ENCODE measurements around the gene AKR1E2.

AKR1E2 gene

DNA sequence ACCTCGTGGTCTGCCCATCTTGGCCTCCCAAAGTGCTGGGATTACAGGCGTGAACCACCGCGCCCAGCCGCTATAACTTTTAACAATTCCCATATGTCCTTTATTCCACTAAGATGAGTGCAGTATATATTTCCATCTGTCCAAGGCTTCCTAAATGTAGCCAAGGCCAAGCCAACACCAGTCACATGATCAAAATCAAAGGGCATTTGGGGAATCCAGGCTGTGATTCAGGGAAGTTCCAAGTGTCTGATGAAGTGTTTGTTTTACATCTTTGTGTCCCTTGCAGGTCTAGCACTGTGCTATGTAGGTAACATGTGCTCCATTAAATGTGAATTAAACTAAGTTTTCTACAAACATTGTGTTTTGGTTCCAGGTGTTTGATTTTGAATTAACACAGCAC is 20.8 kb downstream of the AKR1E2 start:
- Histone ChIP-seq H3K9ac (ENCODE audit: low read length) (no peak overlapping the region), H3K9me3 (ENCODE audit: control insufficient read depth, low read length) (no peaks in the 10 kb centered on the region), H3K36me3 (ENCODE audit: control insufficient read depth, insufficient read depth, low read length, severe bottlenecking) (peaks cover 4% of the 10 kb centered on the region), H3K27me3 (replicated peaks; ENCODE audit: control insufficient read depth, insufficient read depth, low read length) (no peaks in the 10 kb centered on the region), H3K4me1 (ENCODE audit: control insufficient read depth, insufficient read depth, low read length) (peaks cover 37% of the 10 kb centered on the region), H3K4me3 (ENCODE audit: low read length) (no peak overlapping the region)
- DNase-seq (ENCODE audit: low read depth) = no peak

DNA sequence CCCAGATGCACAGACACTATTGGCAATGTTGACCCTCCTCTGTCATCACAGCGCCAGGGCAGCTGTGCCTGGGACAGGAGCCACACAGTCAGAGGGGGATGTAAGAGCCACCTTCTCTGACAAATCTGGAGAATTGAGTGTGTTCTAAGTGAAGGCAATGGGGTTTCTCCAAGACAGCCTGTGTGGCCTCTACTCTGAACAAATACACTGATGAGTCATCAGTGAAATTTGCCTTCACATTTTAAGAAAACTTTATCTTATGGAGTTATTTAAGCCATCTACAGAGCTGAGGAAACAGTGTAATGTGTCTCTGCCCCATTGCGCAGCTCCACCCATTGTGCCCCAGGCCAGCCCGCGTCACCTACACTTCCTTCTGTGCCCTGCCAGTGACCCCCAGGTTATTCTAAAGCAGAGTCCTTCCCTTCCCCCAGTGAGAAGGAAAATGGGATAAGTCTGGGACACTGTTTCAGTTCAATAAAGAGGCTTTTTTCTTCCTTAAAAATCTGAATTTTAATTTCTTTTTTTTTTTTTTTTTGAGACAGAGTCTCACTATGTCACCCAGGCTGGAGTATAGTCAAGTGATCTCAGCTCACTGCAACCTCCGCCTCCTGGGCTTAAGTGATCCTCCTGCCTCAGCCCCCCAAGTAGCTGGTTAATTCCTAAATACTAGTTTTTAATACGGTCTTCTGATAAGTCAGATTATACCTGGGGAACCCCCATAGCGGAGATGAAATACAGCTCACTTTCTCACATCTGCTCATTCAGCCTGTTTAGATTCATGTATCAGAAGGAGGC is 21.8 kb downstream of the AKR1E2 start:
- H3K27me3 ChIP-seq (replicated peaks; ENCODE audit: control insufficient read depth, insufficient read depth, low read length) = no peaks in the 10 kb centered on the region
- H3K9me3 ChIP-seq (ENCODE audit: control insufficient read depth, low read length) = no peaks in the 10 kb centered on the region
- H3K9ac ChIP-seq (ENCODE audit: low read length) = peak overlapping the region; percentile 18
- peaks cover under 1% of the 10 kb centered on the region for H3K36me3 ChIP-seq (ENCODE audit: control insufficient read depth, insufficient read depth, low read length, severe bottlenecking)
- no peak overlapping the region for H3K4me3 ChIP-seq (ENCODE audit: low read length)
- peak; percentile 87 for DNase-seq (ENCODE audit: low read depth)
- peaks cover 47% of the 10 kb centered on the region for H3K4me1 ChIP-seq (ENCODE audit: control insufficient read depth, insufficient read depth, low read length)

DNA sequence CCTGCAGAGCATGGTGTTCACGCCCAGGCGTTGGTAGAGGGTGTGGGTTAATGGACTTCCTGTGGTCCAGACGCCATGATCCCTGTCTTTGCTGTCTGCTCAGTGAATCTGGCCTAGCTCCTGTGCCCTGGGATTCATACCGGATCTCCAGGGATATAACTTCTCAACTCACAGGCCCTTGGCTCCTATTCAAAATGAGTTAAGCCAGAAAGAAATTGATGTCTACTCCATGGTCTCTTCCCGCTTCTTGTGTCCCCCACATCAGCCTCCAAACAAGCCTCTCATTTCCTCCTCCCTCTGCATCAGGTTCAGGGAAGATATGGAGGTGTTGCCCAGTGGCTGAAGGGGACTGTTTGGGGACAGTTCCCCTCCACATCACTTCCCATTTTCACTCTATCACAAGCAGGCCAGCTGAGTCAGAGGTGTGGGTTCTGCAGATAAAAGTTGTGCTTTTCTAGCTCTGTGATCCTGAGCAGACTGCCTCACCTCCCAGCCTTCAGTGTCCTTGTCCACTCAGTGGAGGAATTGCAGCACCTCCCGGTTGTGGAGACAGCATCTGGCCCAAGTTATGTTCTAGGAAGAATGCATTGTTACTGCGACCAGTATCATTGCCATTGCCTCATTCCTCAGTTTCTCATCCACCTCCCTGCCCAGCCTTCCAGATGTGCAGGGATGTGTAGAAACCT is 22.5 kb downstream of the AKR1E2 start:
- H3K9ac ChIP-seq (ENCODE audit: low read length) = peak overlapping the region; percentile 17
- DNase-seq (ENCODE audit: low read depth) = peak; percentile 9
- H3K36me3 ChIP-seq (ENCODE audit: control insufficient read depth, insufficient read depth, low read length, severe bottlenecking) = no peaks in the 10 kb centered on the region

DNA sequence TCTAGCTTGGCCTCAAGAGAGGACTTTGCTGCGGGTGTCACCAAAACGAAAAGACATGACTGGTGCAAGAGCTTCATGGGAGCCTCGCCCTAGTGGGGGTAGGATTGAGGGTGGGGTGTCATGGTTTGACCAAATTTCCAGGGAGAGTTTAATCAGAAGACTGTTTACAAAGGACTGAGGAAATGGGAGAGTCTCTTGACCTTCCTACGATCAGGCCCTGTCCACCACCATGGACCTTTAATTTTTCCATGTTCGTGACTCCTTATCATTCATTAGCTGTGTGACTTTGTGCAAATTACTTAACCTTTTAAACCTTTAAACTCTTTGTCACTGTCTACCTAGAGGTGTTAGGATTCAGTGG is 23.0 kb downstream of the AKR1E2 start:
- H3K36me3 ChIP-seq (ENCODE audit: control insufficient read depth, insufficient read depth, low read length, severe bottlenecking) = no peaks in the 10 kb centered on the region
- H3K4me3 ChIP-seq (ENCODE audit: low read length) = no peak overlapping the region

More for the DNA sequence above, 22.5 kb downstream of the AKR1E2 start:
- Histone ChIP-seq H3K4me3 (ENCODE audit: low read length) (no peak overlapping the region), H3K9me3 (ENCODE audit: control insufficient read depth, low read length) (no peaks in the 10 kb centered on the region), H3K27me3 (replicated peaks; ENCODE audit: control insufficient read depth, insufficient read depth, low read length) (no peaks in the 10 kb centered on the region), H3K4me1 (ENCODE audit: control insufficient read depth, insufficient read depth, low read length) (peaks cover 55% of the 10 kb centered on the region)

DNA sequence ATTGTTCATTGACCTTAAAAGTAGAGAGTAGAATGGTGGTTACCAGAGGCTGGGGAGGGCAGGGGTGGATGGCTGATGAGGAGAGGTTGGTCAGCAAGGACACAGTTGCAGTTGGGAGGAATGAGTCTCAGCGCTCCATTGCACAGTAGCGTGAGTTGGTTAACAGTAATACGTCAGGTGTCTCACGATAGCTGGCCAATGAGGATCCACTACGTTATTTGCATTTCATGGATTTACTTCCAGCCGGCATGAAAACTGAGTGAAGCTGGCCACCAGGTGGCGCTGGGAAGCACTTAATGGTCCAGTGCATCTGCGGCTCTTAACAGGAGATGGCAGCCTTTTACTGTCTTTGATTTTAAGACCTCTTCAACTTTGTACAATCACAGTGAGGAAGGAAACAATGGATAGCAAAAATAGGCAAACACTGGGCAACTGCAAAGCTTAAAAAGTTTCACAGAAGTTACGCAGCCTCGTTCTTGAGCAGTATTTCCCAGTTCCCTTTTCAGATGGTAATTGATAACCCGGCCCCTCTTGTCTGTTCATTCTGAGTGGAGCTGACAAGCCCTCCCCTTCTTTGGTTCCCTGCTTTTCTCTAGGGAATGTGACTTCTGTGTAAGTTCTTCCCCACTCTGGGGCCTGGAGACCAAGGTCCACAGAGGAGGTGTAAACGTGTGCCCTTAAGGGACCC is 23.7 kb downstream of the AKR1E2 start:
- peaks cover 58% of the 10 kb centered on the region for H3K4me1 ChIP-seq (ENCODE audit: control insufficient read depth, insufficient read depth, low read length)
- no peaks in the 10 kb centered on the region for H3K36me3 ChIP-seq (ENCODE audit: control insufficient read depth, insufficient read depth, low read length, severe bottlenecking)
- H3K9me3 ChIP-seq (ENCODE audit: control insufficient read depth, low read length) = no peaks in the 10 kb centered on the region
- peak; percentile 97 for DNase-seq (ENCODE audit: low read depth)
- peak overlapping the region; percentile 6 for H3K4me3 ChIP-seq (ENCODE audit: low read length)
- H3K27me3 ChIP-seq (replicated peaks; ENCODE audit: control insufficient read depth, insufficient read depth, low read length) = no peaks in the 10 kb centered on the region
- H3K9ac ChIP-seq (ENCODE audit: low read length) = peak overlapping the region; percentile 71

More for the DNA sequence above, 23.0 kb downstream of the AKR1E2 start:
- Histone ChIP-seq H3K4me1 (ENCODE audit: control insufficient read depth, insufficient read depth, low read length) (peaks cover 58% of the 10 kb centered on the region), H3K9me3 (ENCODE audit: control insufficient read depth, low read length) (no peaks in the 10 kb centered on the region), H3K27me3 (replicated peaks; ENCODE audit: control insufficient read depth, insufficient read depth, low read length) (no peaks in the 10 kb centered on the region), H3K9ac (ENCODE audit: low read length) (peak overlapping the region; percentile 71)
- no peak for DNase-seq (ENCODE audit: low read depth)

DNA sequence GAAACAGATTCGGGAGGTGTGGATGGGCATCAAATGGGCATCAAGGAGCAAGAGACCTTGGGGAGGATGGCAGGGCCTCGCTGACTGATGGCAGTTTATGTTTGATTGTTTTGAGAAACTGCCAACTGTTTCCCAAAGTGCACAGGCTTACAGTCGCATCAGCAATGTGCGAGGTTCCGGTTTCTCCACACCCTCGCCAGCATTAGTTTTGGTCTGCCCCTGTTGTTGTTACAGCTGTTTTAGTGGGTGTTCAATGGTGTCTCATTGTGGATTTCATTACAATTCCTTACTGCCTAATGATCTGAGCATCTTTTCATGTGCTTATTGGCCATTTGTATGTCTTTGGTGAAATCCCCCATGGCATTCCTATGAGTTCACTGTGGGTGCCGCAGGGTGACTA is 24.4 kb downstream of the AKR1E2 start:
- H3K4me3 ChIP-seq (ENCODE audit: low read length) = no peak overlapping the region
- no peak for DNase-seq (ENCODE audit: low read depth)
- peaks cover 58% of the 10 kb centered on the region for H3K4me1 ChIP-seq (ENCODE audit: control insufficient read depth, insufficient read depth, low read length)
- H3K27me3 ChIP-seq (replicated peaks; ENCODE audit: control insufficient read depth, insufficient read depth, low read length) = no peaks in the 10 kb centered on the region
- peak overlapping the region; percentile 71 for H3K9ac ChIP-seq (ENCODE audit: low read length)
- H3K9me3 ChIP-seq (ENCODE audit: control insufficient read depth, low read length) = no peaks in the 10 kb centered on the region
- H3K36me3 ChIP-seq (ENCODE audit: control insufficient read depth, insufficient read depth, low read length, severe bottlenecking) = no peaks in the 10 kb centered on the region

DNA sequence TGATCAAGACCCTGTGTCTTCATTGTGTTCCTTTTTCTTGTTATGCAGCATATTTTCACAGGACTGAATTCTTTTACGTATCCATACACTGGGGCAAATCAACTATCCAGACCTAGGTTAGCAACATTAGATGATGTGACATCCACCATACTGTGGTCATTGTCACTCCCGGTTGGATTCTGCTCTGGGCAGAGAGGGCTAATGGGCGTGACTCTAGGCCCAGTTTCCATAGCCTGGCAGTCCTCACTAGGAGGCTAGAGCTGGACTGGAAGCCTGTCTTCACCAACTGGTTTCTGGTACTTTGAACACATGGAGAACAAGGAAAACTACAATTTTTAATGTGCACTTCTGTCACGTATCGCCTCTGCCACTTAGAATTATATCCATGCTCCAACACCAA is 25.2 kb downstream of the AKR1E2 start:
- H3K4me1 ChIP-seq (ENCODE audit: control insufficient read depth, insufficient read depth, low read length) = peaks cover 58% of the 10 kb centered on the region
- H3K36me3 ChIP-seq (ENCODE audit: control insufficient read depth, insufficient read depth, low read length, severe bottlenecking) = no peaks in the 10 kb centered on the region
- H3K27me3 ChIP-seq (replicated peaks; ENCODE audit: control insufficient read depth, insufficient read depth, low read length) = no peaks in the 10 kb centered on the region
- H3K4me3 ChIP-seq (ENCODE audit: low read length) = no peak overlapping the region
- no peak for DNase-seq (ENCODE audit: low read depth)
- no peaks in the 10 kb centered on the region for H3K9me3 ChIP-seq (ENCODE audit: control insufficient read depth, low read length)
- peak overlapping the region; percentile 69 for H3K9ac ChIP-seq (ENCODE audit: low read length)

DNA sequence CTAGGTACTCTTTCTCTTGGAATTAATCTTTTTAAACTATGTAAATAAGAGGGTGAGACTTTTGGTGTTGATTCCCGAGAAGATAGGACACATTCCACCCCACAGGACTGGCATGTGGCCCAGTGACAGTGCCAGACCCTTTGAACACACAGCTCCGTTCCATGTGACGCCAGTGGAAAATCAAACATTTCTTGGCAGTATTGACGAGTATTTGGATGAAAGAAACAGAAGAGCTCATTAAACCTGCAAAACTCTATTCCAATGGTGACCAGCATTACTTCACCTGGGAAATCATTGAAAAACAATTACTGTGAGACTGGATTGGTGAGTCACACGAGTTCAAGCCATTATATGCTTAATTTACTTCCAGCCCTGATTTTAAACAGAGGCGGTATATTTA is 25.8 kb downstream of the AKR1E2 start:
- Histone ChIP-seq H3K9ac (ENCODE audit: low read length) (peak overlapping the region; percentile 69), H3K9me3 (ENCODE audit: control insufficient read depth, low read length) (no peaks in the 10 kb centered on the region), H3K36me3 (ENCODE audit: control insufficient read depth, insufficient read depth, low read length, severe bottlenecking) (no peaks in the 10 kb centered on the region), H3K4me1 (ENCODE audit: control insufficient read depth, insufficient read depth, low read length) (peaks cover 57% of the 10 kb centered on the region), H3K27me3 (replicated peaks; ENCODE audit: control insufficient read depth, insufficient read depth, low read length) (no peaks in the 10 kb centered on the region), H3K4me3 (ENCODE audit: low read length) (peak overlapping the region; percentile 40)
- DNase-seq (ENCODE audit: low read depth) = no peak

DNA sequence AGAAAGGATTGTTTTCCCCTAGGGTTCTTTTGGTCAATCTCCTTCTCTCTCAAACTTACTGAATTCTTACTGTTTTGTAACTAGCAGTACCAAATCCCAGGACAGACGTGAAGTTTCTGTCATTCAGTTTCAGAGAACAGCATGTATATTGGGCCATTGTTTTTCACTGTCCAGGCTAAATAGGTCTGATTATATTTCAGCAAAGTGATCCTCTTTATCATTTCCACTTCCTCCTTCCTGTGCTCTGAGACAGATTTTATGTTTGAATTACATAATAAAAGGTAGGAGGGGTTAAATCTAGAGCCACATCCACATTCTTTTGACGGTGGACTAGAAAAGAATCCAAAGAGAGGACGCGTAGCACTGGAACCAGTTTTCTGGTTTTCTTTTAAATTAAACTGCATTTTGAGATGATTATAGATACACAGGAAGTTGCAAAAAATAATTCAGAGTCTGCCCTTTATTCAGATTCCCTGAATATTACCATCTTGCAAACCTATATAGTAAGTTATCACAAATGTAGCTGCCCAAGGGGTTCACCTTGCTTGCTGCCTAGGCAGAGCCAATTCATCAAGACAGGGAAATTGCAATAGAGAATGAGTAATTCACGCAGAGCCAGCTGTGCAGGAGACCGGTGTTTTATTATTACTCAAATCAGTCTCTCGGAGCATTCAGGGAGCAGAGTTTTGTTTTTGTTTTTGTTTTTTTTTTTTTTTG is 40.1 kb downstream of the AKR1E2 start:
- DNase-seq (ENCODE audit: low read depth) = no peak
- Histone ChIP-seq H3K9me3 (ENCODE audit: control insufficient read depth, low read length) (no peaks in the 10 kb centered on the region), H3K4me1 (ENCODE audit: control insufficient read depth, insufficient read depth, low read length) (peaks cover 21% of the 10 kb centered on the region), H3K9ac (ENCODE audit: low read length) (peak overlapping the region; percentile 64), H3K36me3 (ENCODE audit: control insufficient read depth, insufficient read depth, low read length, severe bottlenecking) (no peaks in the 10 kb centered on the region), H3K4me3 (ENCODE audit: low read length) (peak overlapping the region; percentile 65), H3K27me3 (replicated peaks; ENCODE audit: control insufficient read depth, insufficient read depth, low read length) (no peaks in the 10 kb centered on the region)

DNA sequence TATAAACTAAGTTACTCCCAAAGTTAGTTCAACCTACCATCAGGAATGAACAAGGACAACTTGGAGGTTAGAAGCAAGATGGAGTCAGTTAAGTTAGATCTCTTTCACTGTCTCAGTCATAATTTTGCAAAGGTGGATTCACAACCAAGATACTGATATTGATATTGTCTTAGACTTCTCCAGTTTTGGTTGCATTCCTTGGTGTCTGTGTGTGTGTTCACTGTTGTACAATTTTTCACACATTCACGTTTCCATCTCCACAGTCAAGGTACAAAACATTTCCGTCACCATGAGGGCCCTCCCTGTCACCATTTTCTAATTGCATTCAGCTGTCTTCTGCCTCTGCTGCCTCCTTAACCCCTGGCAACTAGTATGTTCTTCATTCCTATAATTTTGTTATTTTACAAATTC is 41.1 kb downstream of the AKR1E2 start:
- no peaks in the 10 kb centered on the region for H3K27me3 ChIP-seq (replicated peaks; ENCODE audit: control insufficient read depth, insufficient read depth, low read length)
- H3K9ac ChIP-seq (ENCODE audit: low read length) = peak overlapping the region; percentile 64
- no peaks in the 10 kb centered on the region for H3K9me3 ChIP-seq (ENCODE audit: control insufficient read depth, low read length)
- H3K4me3 ChIP-seq (ENCODE audit: low read length) = peak overlapping the region; percentile 68
- no peak for DNase-seq (ENCODE audit: low read depth)
- no peaks in the 10 kb centered on the region for H3K36me3 ChIP-seq (ENCODE audit: control insufficient read depth, insufficient read depth, low read length, severe bottlenecking)
- H3K4me1 ChIP-seq (ENCODE audit: control insufficient read depth, insufficient read depth, low read length) = peaks cover 21% of the 10 kb centered on the region
